ENCODE data around the gene CLDN14. TPM values are rescaled to one million over a fixed set of nuclear protein-coding genes. Genes with fewer than 3 reads are reported as not detected.

Gene CLDN14
- total and polyA plus RNA-seq, 2 experiments from 2014 or later: not detected

- no peak for TF ChIP-seq ZNF462 (CRISPR knock-in tag; IDR thresholded peaks at IDR 0.05)
- no peak for TF ChIP-seq ZNF114 (CRISPR knock-in tag; IDR thresholded peaks at IDR 0.05)
- no peak for TF ChIP-seq NANOG (IDR thresholded peaks at IDR 0.05; ENCODE audit: borderline replicate concordance)
These were observed 18.5 kb downstream of the CLDN14 start (continued) for GRCh38 chr21:36461277-36461917.

GRCh38 chr21:36460866-36461265 lies 19.1 kb downstream of the CLDN14 start:
- Histone ChIP-seq H2AFZ (no peak overlapping the region), H3K4me3 (no peak overlapping the region), H3K27ac (ENCODE audit: low read depth) (no peak overlapping the region), H3K36me3 (ENCODE audit: insufficient read depth) (no peaks in the 10 kb centered on the region), H3K4me1 (ENCODE audit: insufficient read depth) (no peaks in the 10 kb centered on the region), H3K4me2 (no peak overlapping the region), H3K27me3 (ENCODE audit: insufficient read depth) (no peaks in the 10 kb centered on the region), H3F3A (replicated peaks; ENCODE audit: low read depth) (no peaks in the 10 kb centered on the region), H3K79me2 (replicated peaks; ENCODE audit: insufficient read depth) (no peaks in the 10 kb centered on the region), H4K20me1 (replicated peaks; ENCODE audit: insufficient read depth) (no peaks in the 10 kb centered on the region), H3K9me2 (ENCODE audit: insufficient read depth) (no peaks in the 10 kb centered on the region)
- H3K27ac Mint-ChIP-seq: no peak overlapping the region
- DNase-seq (ENCODE audit: low spot score) (no peak), ATAC-seq (no peak)
- no peak overlapping the region for H3K4me3 Mint-ChIP-seq
- H3K4me1 Mint-ChIP-seq: peaks cover 21% of the 10 kb centered on the region
- H3K9me3 Mint-ChIP-seq: no peaks in the 10 kb centered on the region
- no peak for TF ChIP-seq ZNF114 (CRISPR knock-in tag; IDR thresholded peaks at IDR 0.05)
- no peak for TF ChIP-seq JUNB (IDR thresholded peaks at IDR 0.05; ENCODE audit: unreplicated experiment)
- TF ChIP-seq NANOG (IDR thresholded peaks at IDR 0.05; ENCODE audit: borderline replicate concordance): no peak
- no peak for TF ChIP-seq EZH2 (IDR thresholded peaks at IDR 0.05; ENCODE audit: low read depth, unreplicated experiment)
- no peak for TF ChIP-seq CTCF (conservative IDR thresholded peaks at IDR 0.05; ENCODE audit: low read depth in 2 of 2)
- TF ChIP-seq POLR2AphosphoS5 (IDR thresholded peaks at IDR 0.05; ENCODE audit: low read depth): no peak
- no peak for TF ChIP-seq REST (IDR thresholded peaks at IDR 0.05; ENCODE audit: unreplicated experiment)
- peaks cover 2% of the 10 kb centered on the region for H3K27me3 Mint-ChIP-seq (ENCODE audit: insufficient read depth, low read depth, poor library complexity)
- H3K36me3 Mint-ChIP-seq (ENCODE audit: low read depth): no peaks in the 10 kb centered on the region
